T-helper 17 cell (primary cell): ENCODE results near the gene FUBP3. TPM values are rescaled to one million over a fixed set of nuclear protein-coding genes. Genes with fewer than 3 reads are reported as not detected.

Experiments
- ATAC-seq: fragments of 150-1000 bp; cut with Tn5 transposase; 2 replicates; pipeline ENCODE4 v1.10.0; 2021; ENCODE audit warnings: mild to moderate bottlenecking, moderate library complexity
- DNase-seq, 3 donors: peaks; one replicate each; pipeline versions ENCODE4 v3.0.0 to v3.0.0-alpha.2; 2020 to 2021
- H3K9me3 ChIP-seq: one replicate; pipeline ENCODE4 v1.7.0; 2013; ENCODE audit warnings: low read length, mild to moderate bottlenecking; ENCODE audit not compliant: control insufficient read depth, poor library complexity, severe bottlenecking
- H3K27ac Mint-ChIP-seq: one replicate; pipeline ENCODE4 v1.8.0; 2022; ENCODE audit warnings: mild to moderate bottlenecking, moderate library complexity, mixed read lengths
- H3K27me3 Mint-ChIP-seq: one replicate; pipeline ENCODE4 v1.8.0; 2022; ENCODE audit warnings: mixed read lengths
- H3K36me3 Mint-ChIP-seq: one replicate; pipeline ENCODE4 v1.8.0; 2022; ENCODE audit warnings: low read depth, mixed read lengths
- H3K4me1 Mint-ChIP-seq: one replicate; pipeline ENCODE4 v1.8.0; 2022; ENCODE audit warnings: mild to moderate bottlenecking, mixed read lengths
- H3K4me3 Mint-ChIP-seq: one replicate; pipeline ENCODE4 v1.8.0; 2022; ENCODE audit warnings: mild to moderate bottlenecking, moderate library complexity, mixed read lengths
- total RNA-seq, 4 donors: library from RNA in 2 of 4; stranded (reverse) in 2 of 4; gene quantifications; one replicate each; pipeline ENCODE4 v1.2.3 and lab custom pipeline; 2022 to 2026

FUBP3 gene
- total RNA-seq, 2 donors from 2014 or later: 30.6 to 33.6 TPM

DNA sequence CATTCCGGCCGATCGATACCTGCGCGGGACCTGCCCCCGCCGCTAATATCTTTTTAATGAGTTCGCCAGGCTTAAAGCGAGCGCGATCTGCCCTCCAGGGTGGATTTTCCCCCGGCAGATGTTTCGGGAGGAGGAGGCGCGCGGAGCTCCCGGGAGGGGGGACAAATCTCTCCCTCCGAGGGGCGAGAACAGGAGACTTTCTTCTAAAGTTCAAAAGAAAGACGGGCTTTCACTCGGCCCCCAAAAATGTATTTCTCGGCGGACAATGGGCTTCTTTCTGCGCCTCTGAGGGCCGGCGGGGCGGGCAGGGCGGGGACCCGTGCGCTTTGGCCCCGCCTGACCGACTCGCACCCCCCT, 80.9 kb downstream of the FUBP3 start:
- peaks cover 60% of the 10 kb centered on the region for H3K27me3 Mint-ChIP-seq
- H3K9me3 ChIP-seq: no peaks in the 10 kb centered on the region
- no peak for DNase-seq
- peak overlapping the region; percentile 62 for H3K4me3 Mint-ChIP-seq
- peaks cover 6% of the 10 kb centered on the region for H3K36me3 Mint-ChIP-seq
- no peak overlapping the region for H3K27ac Mint-ChIP-seq
- H3K4me1 Mint-ChIP-seq: peaks cover 20% of the 10 kb centered on the region
- no peak for ATAC-seq

DNA sequence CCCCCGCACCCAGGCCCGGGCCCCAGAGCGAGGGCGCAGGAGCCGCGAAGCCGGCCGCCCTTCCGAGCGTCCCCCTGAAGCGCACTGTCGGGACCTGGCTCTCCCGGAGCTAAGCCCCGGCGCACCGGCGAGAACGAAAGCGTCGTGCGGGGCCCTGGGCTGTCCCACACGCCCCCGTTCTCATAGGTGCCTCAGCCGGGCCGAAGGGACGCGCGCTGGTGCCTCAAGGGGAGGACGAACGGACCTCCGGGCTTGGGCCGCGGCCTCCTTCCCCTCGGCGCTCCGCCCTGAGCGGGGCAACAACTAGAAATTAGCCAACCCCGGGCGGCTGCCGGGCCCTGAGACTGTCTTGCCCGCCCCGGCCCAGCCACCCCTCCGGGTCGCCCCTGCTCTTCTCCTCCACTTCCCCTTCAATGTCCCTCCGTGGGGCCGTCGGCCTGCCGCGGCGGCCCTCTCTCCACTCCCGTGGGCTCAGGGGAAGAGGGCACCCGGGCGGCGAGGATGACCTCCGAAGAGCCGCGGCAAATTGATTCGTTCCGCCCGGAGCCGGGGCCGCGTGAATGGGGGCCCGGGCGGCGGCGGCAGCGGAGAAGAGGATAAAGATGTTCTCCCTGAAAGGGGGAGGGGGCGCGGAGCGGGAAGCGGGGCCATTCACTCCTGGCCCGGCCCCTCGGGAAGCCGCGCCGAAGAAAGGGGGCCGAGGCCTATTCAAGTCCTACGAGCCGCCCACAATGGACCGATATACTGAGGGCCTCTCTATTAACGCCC, 81.5 kb downstream of the FUBP3 start:
- ATAC-seq (no peak), DNase-seq (no peak)
- Mint-ChIP-seq H3K4me3 (peak overlapping the region; percentile 69), H3K4me1 (peaks cover 25% of the 10 kb centered on the region), H3K27me3 (peaks cover 60% of the 10 kb centered on the region), H3K36me3 (peaks cover 8% of the 10 kb centered on the region), H3K27ac (no peak overlapping the region)
- no peaks in the 10 kb centered on the region for H3K9me3 ChIP-seq

DNA sequence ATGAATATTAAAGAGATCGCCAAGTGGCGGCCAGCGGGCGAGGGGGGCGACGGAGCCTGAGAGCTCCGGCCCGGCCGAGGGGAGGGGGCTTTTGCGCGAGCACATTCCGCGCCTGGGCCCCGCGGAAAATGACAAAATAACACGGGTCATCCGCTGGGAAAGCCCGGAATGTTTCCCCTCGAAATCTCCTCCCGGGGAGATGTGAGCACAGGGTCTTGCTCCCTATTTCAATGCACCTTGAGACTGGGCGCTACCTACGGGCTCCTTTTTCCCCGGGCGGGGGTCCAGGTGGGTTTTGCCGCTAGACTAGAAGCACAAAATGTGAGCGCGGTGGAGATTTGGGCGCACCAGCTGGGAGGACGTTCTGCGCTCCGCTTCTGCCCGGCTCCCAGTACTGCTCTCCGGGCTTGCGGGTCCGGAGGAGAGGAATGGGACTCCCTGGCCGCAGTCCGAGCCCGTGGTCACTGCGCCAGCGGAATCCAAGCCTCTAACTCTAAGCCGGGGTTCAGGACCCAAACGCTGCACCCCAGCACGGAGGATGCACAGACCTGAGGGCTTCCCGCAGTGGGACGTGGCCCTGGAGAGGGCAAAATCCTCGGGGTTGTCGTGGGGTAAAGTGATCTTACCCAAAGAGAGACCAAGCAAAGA, 82.2 kb downstream of the FUBP3 start:
- H3K4me1 Mint-ChIP-seq: peaks cover 25% of the 10 kb centered on the region
- H3K27ac Mint-ChIP-seq: peak overlapping the region; percentile 65
- DNase-seq (no peak), ATAC-seq (no peak)
- no peaks in the 10 kb centered on the region for H3K9me3 ChIP-seq
- peaks cover 8% of the 10 kb centered on the region for H3K36me3 Mint-ChIP-seq
- H3K27me3 Mint-ChIP-seq: peaks cover 60% of the 10 kb centered on the region
- peak overlapping the region; percentile 69 for H3K4me3 Mint-ChIP-seq

DNA sequence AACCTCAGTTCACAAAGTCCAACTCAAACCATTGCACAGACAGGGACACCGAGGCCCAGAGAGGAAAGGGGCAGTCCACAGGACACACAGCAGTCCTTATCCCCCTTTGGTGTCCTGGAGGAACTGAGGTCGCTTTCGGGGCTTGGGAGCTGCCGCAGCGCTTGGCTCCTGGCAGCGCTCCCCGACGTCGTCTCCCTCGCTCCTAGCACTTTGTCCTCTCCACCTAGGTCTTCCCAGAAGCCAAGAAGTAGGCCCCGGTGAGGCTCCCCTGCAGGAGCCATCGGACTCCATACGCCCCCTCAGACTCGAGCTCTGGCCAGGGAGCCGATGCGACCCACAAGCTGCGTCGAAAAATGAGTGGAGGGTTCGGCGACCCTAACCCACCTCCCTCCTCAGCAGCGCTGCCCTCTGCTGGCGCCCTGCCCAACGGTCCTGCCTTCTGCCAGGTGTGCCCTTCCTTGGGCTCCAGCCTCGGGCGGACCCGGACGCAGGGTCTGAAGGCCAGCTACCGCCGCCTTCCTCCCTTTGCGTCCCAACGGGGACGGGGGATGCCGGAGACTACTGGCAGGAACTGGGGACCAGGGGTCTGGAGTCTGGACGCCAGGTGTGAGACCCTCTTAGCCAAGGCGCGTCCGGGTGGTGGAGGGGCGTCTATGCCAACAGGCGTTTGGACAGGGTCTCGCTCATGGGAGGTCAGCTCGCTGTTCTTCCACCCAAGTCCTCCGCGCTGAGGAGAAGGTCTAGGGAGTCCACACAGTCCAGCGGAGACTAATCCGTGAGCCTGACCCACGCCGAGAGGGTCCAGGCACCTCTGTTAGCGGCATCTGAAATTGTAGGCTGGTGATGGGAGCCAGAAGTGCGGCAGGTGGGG, 83.0 kb downstream of the FUBP3 start:
- peaks cover 8% of the 10 kb centered on the region for H3K36me3 Mint-ChIP-seq
- no peaks in the 10 kb centered on the region for H3K9me3 ChIP-seq
- DNase-seq (no peak), ATAC-seq (no peak)
- H3K27ac Mint-ChIP-seq: peak overlapping the region; percentile 65
- peaks cover 23% of the 10 kb centered on the region for H3K4me1 Mint-ChIP-seq
- peak overlapping the region; percentile 87 for H3K4me3 Mint-ChIP-seq
- peaks cover 56% of the 10 kb centered on the region for H3K27me3 Mint-ChIP-seq

DNA sequence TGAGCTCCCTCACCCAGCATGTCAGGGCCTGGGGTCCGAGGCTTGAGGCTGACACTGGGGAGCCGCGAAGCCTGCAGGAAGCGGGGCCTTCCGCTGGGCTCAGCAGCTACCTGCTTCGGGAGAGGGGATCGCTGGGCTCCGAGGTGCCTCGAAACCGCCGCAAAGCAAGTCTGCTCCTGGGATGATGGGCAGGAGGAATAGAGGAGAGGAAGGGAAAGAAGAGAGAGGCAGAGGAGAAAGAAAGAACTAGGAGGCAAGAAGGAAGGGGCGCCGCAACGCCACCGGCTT, 83.5 kb downstream of the FUBP3 start:
- H3K27me3 Mint-ChIP-seq: peaks cover 54% of the 10 kb centered on the region
- no peak for DNase-seq
- peaks cover 23% of the 10 kb centered on the region for H3K4me1 Mint-ChIP-seq
- no peaks in the 10 kb centered on the region for H3K9me3 ChIP-seq
- no peak for ATAC-seq
- peaks cover 8% of the 10 kb centered on the region for H3K36me3 Mint-ChIP-seq
- H3K4me3 Mint-ChIP-seq: peak overlapping the region; percentile 87
- H3K27ac Mint-ChIP-seq: no peak overlapping the region

DNA sequence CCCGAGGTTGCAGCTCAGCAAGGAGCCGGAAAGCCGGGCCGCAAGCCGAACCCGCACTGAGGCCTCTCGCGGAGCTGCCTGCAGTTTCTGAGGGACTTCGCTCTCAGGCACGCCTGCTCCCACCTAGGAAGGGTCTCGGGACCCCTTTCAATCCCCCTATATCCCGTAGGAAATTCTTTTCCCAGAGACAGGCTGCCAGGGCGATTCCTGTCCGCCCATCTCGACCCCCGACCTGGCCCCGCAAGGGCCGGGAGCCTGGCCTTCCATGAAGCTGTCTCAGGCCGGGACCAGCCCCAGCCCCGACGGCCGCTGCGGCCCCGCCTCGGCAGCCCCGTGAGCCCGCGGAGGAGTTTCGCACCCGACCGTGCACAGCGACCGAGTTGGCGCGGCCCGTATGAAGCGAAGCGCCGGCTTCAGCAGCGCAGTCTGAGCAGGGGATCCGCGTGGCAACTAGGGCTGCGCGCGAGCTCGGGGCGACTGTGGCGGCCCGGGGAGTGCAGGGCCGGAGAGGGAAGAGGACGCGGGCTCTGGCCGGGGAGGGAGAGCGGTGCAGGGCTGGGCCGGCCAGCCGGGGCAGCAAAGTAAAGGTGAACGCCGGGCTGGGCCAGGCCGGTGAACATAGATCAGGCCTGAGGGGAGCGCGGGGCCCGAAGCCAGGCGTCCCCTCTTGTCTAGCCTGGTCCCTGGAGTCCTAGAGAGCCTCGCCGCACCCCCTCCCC, 84.0 kb downstream of the FUBP3 start:
- H3K27me3 Mint-ChIP-seq: peaks cover 54% of the 10 kb centered on the region
- no peak overlapping the region for H3K27ac Mint-ChIP-seq
- H3K4me3 Mint-ChIP-seq: peak overlapping the region; percentile 87
- H3K36me3 Mint-ChIP-seq: peaks cover 7% of the 10 kb centered on the region
- no peaks in the 10 kb centered on the region for H3K9me3 ChIP-seq
- DNase-seq: no peak
- H3K4me1 Mint-ChIP-seq: peaks cover 22% of the 10 kb centered on the region
- ATAC-seq: peak; percentile 61

DNA sequence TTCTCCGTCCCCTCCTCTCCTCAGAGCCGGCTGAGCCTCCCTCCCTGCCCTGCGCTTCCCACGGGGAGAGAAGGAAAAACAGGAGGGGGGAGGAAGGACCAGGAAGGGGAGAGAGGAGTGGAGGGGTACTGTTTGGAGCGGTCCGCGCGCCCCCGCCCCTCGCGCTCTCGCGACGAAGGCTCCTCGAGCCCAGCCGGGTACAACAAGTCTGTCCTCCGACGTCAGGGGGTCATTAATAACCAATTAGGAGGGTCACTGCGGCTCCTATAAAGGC, 84.5 kb downstream of the FUBP3 start:
- ATAC-seq (peak; percentile 10), DNase-seq (no peak)
- Mint-ChIP-seq H3K27ac (no peak overlapping the region), H3K4me1 (peaks cover 20% of the 10 kb centered on the region), H3K36me3 (peaks cover 5% of the 10 kb centered on the region), H3K4me3 (peak overlapping the region; percentile 87), H3K27me3 (peaks cover 50% of the 10 kb centered on the region)
- no peaks in the 10 kb centered on the region for H3K9me3 ChIP-seq

DNA sequence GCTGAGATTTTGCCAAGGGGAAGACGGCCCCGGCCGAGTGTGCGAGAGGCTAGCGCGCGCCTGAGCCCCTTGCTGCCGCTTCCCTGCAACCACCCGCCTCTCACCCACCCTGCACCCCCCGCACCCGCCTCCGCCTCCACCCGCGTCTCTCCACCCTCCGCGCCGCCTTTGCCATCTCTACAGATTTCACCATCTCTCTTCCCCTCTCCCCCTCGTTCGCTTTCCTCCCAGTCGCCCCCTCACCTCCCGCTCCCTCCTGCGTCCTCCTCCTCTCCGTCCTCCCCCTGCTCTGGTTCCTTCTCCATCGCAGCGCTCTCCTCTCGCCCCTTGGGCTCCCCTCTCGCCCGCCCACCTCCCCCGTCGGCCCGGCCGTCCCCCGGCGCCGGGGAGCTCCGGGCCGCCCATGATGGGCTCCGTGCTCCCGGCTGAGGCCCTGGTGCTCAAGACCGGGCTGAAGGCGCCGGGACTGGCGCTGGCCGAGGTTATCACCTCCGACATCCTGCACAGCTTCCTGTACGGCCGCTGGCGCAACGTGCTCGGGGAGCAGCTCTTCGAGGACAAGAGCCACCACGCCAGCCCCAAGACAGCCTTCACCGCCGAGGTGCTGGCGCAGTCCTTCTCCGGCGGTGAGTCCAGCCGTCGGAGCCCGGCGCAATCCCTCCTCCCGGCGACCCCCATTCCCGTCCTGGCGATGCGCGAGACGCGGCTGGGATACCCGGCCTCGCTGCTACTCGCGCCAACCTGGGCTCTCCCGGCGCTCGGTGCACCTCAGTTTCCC, 85.1 kb downstream of the FUBP3 start, which contains the start of gene PRDM12:
PRDM12 (plus strand) TSS at position 344 of the 778 bp plus-strand sequence; CDS start at position 404, 60 bp downstream.
- peak within 1 kb of the TSS; percentile 87 for H3K4me3 Mint-ChIP-seq
- H3K27me3 Mint-ChIP-seq: peaks cover 48% of the 10 kb centered on the region
- no peak within 1 kb of the TSS for H3K27ac Mint-ChIP-seq
- DNase-seq: no peak
- peaks cover 20% of the 10 kb centered on the region for H3K4me1 Mint-ChIP-seq
- ATAC-seq: no peak
- no peaks in the 10 kb centered on the region for H3K9me3 ChIP-seq
- H3K36me3 Mint-ChIP-seq: peaks cover 5% of the 10 kb centered on the region

DNA sequence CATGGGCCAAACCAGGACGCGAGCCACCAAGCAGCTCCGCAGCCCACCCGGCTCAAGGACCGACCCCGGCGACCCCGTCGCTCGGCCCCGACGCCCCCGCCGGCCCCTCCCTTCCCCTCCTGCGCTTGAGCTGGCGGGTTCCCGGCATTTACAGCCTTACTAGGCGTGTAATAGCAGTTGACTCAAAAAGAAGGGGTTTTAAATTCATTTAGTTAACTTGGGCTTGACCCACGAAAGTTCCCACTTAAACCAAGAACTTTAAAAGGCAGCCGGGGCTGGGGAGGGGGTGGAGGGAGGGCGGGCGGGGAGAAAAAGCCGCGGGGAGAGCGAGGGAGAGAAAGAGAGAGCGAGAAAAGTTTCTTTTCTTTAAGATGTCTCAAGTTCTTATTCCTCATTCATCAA, 85.7 kb downstream of the FUBP3 start:
- peaks cover 48% of the 10 kb centered on the region for H3K27me3 Mint-ChIP-seq
- peak overlapping the region; percentile 62 for H3K4me3 Mint-ChIP-seq
- peaks cover 18% of the 10 kb centered on the region for H3K4me1 Mint-ChIP-seq

DNA sequence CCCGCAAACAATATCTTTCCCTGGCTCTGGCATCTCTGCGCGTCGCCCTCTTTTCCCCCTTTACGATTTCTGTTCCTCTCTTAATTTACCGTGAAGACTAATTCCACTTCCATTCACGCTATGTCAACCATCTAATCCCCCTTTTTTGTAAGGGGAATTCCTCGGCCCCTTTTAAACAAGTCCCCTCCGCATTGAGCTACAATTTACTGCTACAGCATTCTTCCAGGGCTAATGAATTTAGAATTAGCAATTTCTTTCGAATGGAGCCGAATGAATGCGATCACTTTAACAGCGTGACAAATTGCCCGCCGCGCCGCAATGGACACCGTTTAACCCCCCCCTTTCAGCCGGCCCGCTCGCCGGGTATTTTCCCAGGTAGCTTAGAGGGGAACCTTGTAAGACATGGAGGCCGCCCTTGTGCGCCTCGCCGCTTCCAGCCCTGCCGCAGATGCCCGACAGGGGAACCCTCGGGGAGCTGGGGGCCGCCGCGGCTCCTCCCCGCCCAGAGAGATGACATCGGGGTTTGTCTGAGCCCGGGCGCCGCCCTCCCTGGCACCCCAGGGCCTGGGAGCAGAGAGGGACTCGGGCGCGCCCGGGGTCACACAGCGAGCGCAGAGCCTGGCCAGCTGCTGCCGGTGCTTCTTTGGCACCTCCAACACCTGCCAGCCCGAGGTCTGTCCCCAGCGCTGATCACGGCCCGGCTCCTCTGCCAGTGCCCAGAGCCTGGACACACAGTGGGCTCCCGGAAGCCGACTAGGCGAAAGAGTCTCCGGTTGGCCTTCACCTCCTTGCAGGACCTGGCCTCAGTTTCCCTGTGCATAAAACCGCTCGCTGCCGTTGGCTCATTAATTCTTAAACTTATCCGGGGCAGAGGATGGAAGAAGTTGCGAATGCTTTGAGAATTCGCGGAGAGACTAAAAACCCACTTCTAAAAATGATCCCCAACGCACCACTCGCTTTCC, 86.3 kb downstream of the FUBP3 start:
- no peak overlapping the region for H3K27ac Mint-ChIP-seq
- peak overlapping the region; percentile 62 for H3K4me3 Mint-ChIP-seq
- peaks cover 48% of the 10 kb centered on the region for H3K27me3 Mint-ChIP-seq
- H3K9me3 ChIP-seq: no peaks in the 10 kb centered on the region
- ATAC-seq: peak; percentile 43
- DNase-seq: no peak
- H3K4me1 Mint-ChIP-seq: peaks cover 20% of the 10 kb centered on the region
- H3K36me3 Mint-ChIP-seq: peaks cover 2% of the 10 kb centered on the region

More for the DNA sequence above, 85.7 kb downstream of the FUBP3 start:
- DNase-seq: no peak
- no peak overlapping the region for H3K27ac Mint-ChIP-seq
- peaks cover 2% of the 10 kb centered on the region for H3K36me3 Mint-ChIP-seq
- no peaks in the 10 kb centered on the region for H3K9me3 ChIP-seq
- no peak for ATAC-seq

DNA sequence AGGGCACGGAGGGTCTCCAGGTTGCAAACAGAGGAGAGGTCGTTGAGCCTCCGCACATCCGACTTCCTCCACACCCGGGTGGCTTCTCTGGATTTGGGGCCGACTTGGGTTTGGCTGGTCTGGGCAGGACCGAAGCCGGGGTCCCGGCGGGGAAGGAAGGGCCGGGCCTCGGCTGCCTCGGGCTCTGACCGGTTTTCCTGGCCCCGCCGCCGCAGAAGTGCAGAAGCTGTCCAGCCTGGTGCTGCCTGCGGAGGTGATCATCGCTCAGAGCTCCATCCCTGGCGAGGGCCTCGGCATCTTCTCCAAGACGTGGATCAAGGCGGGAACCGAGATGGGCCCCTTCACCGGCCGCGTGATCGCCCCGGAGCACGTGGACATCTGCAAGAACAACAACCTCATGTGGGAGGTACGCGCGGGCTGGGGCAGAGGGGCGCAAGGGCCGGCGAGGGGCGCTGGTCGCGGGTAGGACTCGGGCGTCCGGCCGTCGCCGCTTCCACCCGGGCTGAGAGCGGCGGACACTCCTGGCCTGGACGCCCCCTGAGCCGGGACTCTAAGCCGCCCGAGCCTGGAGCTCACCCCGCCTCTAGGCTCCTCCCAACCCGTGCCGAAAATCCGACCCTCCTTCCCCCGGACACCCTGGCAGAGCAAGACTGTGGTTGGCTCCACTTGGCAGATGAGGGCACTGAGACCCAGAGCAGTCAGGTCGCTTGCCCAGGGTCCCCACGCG, 87.2 kb downstream of the FUBP3 start:
- H3K9me3 ChIP-seq: no peaks in the 10 kb centered on the region
- peaks cover 47% of the 10 kb centered on the region for H3K27me3 Mint-ChIP-seq
- H3K4me3 Mint-ChIP-seq: no peak overlapping the region
- H3K27ac Mint-ChIP-seq: no peak overlapping the region
- H3K4me1 Mint-ChIP-seq: peaks cover 20% of the 10 kb centered on the region
- H3K36me3 Mint-ChIP-seq: peaks cover 2% of the 10 kb centered on the region
- DNase-seq: no peak
- no peak for ATAC-seq
